Stomach smooth muscle (tissue), 2 donors: ENCODE measurements around the gene XK.
"Not testable (repeated sequence)": the region's sequence is repeated elsewhere in the genome, so short reads cannot be mapped to it uniquely, and the experiment has no call there.

Experiments
- H3K27ac ChIP-seq: one replicate; pipeline ENCODE4 v1.7.0; 2013; ENCODE audit warnings: mild to moderate bottlenecking, low read length, inconsistent platforms
- H3K27me3 ChIP-seq, 2 donors: one replicate each; pipeline ENCODE4 v1.7.0; 2013; ENCODE audit warnings: low read length in 2 of 2; ENCODE audit not compliant: insufficient read depth in 2 of 2, control insufficient read depth in 1 of 2
- H3K36me3 ChIP-seq, 2 donors: one replicate each; pipeline ENCODE4 v1.7.0; 2013; ENCODE audit warnings: low read length in 2 of 2; ENCODE audit not compliant: control insufficient read depth in 2 of 2, insufficient read depth in 2 of 2
- H3K4me1 ChIP-seq: one replicate; pipeline ENCODE4 v1.7.0; 2013; ENCODE audit warnings: low read length; ENCODE audit not compliant: control insufficient read depth, insufficient read depth
- H3K4me3 ChIP-seq, 2 donors: one replicate each; pipeline ENCODE4 v1.7.0; 2013; ENCODE audit warnings: low read length in 2 of 2
- H3K9ac ChIP-seq, 2 donors: one replicate each; pipeline ENCODE4 v1.7.0; 2013; ENCODE audit warnings: low read length in 2 of 2, mild to moderate bottlenecking in 1 of 2
- H3K9me3 ChIP-seq, 2 donors: one replicate each; pipeline ENCODE4 v1.7.0; 2013; ENCODE audit warnings: low read length in 2 of 2; ENCODE audit not compliant: control insufficient read depth in 2 of 2
- donor health status: healthy.
- donor health status: Pancreatic carcinoma.

The XK gene

GRCh38 chrX:37685381-37686359, at the start of gene XK:
Gene XK, plus strand, starts transcription at chrX:37685791. Its CDS starts 171 bp downstream, at chrX:37685962.
- H3K9me3 ChIP-seq, result no peaks in the 10 kb centered on the region
- peak within 1 kb of the TSS; percentile 60 to 75 for H3K9ac ChIP-seq
- H3K4me1 ChIP-seq, result no peaks in the 10 kb centered on the region
- H3K36me3 ChIP-seq, result no peaks in the 10 kb centered on the region
- H3K27me3 ChIP-seq, result peaks cover 0 to 2% of the 10 kb centered on the region in 2 donors
- H3K27ac ChIP-seq, result peak within 1 kb of the TSS; percentile 75
- H3K4me3 ChIP-seq, result peak within 1 kb of the TSS; percentile 60 to 72

GRCh38 chrX:37638047-37638446, 47.5 kb upstream of the XK start:
- Histone ChIP-seq H3K27me3 (no peaks in the 10 kb centered on the region), H3K9me3 (no peaks in the 10 kb centered on the region), H3K4me3 (no peak overlapping the region), H3K4me1 (no peaks in the 10 kb centered on the region), H3K36me3 (no peaks in the 10 kb centered on the region), H3K9ac (no peak overlapping the region), H3K27ac (no peak overlapping the region)

- H3K9me3 ChIP-seq, result no peaks in the 10 kb centered on the region
- H3K27me3 ChIP-seq, result no peaks in the 10 kb centered on the region
- H3K9ac ChIP-seq, result no peak overlapping the region
- H3K4me3 ChIP-seq, result no peak overlapping the region
- H3K36me3 ChIP-seq, result no peaks in the 10 kb centered on the region
- no peak overlapping the region for H3K27ac ChIP-seq
- H3K4me1 ChIP-seq, result no peaks in the 10 kb centered on the region
Measured at GRCh38 chrX:37640142-37640541, 45.4 kb upstream of the XK start.

GRCh38 chrX:37641859-37642258, 43.7 kb upstream of the XK start:
- H3K9me3 ChIP-seq, result no peaks in the 10 kb centered on the region

GRCh38 chrX:37644381-37645305, 40.9 kb upstream of the XK start:
- Histone ChIP-seq H3K4me3 (no peak overlapping the region), H3K9ac (no peak overlapping the region), H3K27ac (no peak overlapping the region), H3K27me3 (no peaks in the 10 kb centered on the region), H3K4me1 (no peaks in the 10 kb centered on the region), H3K36me3 (no peaks in the 10 kb centered on the region), H3K9me3 (no peaks in the 10 kb centered on the region)

More at GRCh38 chrX:37641859-37642258, 43.7 kb upstream of the XK start:
- Histone ChIP-seq H3K4me1 (no peaks in the 10 kb centered on the region), H3K4me3 (no peak overlapping the region), H3K27ac (no peak overlapping the region), H3K36me3 (no peaks in the 10 kb centered on the region), H3K27me3 (no peaks in the 10 kb centered on the region), H3K9ac (no peak overlapping the region)

GRCh38 chrX:37646254-37646653, 39.3 kb upstream of the XK start:
- Histone ChIP-seq H3K36me3 (no peaks in the 10 kb centered on the region), H3K4me3 (no peak overlapping the region), H3K27me3 (no peaks in the 10 kb centered on the region), H3K4me1 (no peaks in the 10 kb centered on the region), H3K27ac (no peak overlapping the region), H3K9ac (no peak overlapping the region), H3K9me3 (no peaks in the 10 kb centered on the region)

- H3K9ac ChIP-seq, H3K36me3 ChIP-seq, H3K9me3 ChIP-seq, H3K27ac ChIP-seq, H3K4me3 ChIP-seq, H3K27me3 ChIP-seq, H3K4me1 ChIP-seq: not testable (repeated sequence)
Measured at GRCh38 chrX:37650879-37651278, 34.7 kb upstream of the XK start.

GRCh38 chrX:37651921-37652452, 33.6 kb upstream of the XK start:
- Histone ChIP-seq H3K4me3 (no peak overlapping the region), H3K27ac (no peak overlapping the region), H3K9me3 (no peaks in the 10 kb centered on the region), H3K9ac (no peak overlapping the region), H3K36me3 (no peaks in the 10 kb centered on the region), H3K4me1 (no peaks in the 10 kb centered on the region), H3K27me3 (peaks cover 0 to 2% of the 10 kb centered on the region in 2 donors)

- H3K27ac ChIP-seq, result no peak overlapping the region
- no peaks in the 10 kb centered on the region for H3K9me3 ChIP-seq
- H3K36me3 ChIP-seq, result no peaks in the 10 kb centered on the region
- no peak overlapping the region for H3K9ac ChIP-seq
- H3K27me3 ChIP-seq, result peaks cover 0 to 2% of the 10 kb centered on the region in 2 donors
- H3K4me3 ChIP-seq, result no peak overlapping the region
- H3K4me1 ChIP-seq, result no peaks in the 10 kb centered on the region
Measured at GRCh38 chrX:37652589-37653231, 32.9 kb upstream of the XK start.

- Histone ChIP-seq H3K9ac (no peak overlapping the region), H3K36me3 (no peaks in the 10 kb centered on the region), H3K4me1 (no peaks in the 10 kb centered on the region), H3K4me3 (no peak overlapping the region), H3K27me3 (peaks cover 0 to 2% of the 10 kb centered on the region in 2 donors), H3K9me3 (no peaks in the 10 kb centered on the region), H3K27ac (no peak overlapping the region)
Measured at GRCh38 chrX:37653397-37654085, 32.0 kb upstream of the XK start.
